ENCODE data around the gene MEIS1.

Gene MEIS1

DNA sequence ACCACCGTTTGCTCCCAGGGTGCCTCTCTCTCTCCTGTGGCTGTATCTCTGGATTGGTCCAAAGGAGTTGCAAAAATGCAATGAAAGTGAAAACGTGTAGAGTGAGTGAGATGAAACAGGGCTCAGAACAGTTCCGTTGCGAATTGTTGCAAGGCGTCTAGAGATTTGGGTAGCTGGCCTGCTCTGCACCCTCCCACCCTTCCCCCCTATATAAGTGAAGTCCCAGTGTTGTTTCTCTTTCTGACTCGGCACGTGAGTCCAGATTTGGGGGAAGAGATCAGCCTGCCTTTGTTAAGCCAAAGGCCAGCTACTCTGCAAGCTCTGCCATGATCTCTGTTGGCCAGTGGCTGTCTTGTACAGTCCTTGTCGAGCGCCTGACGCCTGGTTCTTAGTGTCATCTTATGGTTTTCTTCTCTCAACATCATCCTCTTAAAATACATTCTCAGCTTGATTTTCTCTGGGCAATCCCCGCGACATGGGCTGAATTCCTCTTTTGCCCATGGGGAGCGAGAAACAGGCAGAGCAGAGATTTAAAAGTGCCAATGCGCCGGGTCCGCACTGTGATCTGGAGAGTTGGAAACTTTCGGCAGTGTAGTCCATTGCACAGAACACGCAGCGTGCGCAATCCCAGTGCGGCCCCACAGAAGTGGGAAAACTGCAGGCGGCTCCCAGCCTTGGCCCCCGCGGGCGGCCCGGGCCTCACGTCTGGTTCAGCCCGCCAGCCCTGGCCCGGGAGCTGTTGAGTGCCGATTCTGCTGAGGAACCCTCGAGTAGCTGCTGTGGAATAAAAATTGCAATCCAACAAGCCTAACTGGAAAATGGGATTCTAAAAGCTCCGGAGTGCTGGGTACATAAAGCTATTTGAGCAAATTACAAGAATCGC lies 9.3 kb downstream of the MEIS1 start:
- no peak for DNase-seq (ENCODE audit: low read depth in 2 of 2)

DNA sequence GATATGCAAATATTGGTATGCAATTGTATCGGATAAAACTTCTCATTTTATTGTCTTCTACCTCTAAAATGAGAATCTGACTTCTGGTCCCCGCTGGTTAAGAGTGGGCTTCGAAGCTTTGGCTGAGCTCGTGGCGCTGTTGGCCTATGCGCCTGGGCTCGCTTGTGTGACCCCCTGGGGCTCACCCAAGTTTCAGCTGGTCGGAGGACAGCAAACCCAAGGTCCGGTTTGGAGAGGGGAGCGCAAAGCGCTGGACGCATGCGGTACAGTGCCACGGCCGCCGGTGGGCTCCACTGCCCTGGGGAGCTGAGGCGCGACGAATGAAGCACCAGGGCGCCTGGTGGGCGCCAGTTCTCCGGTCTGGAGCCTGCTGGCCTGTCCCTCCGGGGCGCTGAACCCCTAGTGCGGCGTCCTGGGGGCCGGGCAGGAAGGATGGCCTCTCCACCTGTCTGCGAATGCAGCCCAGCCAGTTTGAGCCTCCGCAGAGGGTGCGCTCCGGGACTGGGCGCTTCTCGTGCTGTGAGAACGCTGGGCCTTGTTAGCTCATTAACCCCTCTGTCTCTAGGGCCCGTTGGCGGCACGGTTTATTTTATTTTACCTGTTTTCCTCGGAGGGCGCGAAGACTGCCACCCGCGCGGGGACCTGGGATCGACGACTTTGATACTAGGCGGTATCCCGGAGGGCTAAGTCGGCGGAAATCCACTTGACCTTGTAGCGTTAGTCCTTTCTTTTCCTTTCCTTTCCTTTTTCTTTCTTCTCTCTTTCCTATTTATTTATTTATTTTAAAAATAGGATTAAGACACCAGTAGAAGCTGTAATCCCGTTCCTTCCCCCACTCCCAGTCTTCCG lies 10.4 kb downstream of the MEIS1 start:
- DNase-seq (ENCODE audit: low read depth in 2 of 2), result no peak

DNA sequence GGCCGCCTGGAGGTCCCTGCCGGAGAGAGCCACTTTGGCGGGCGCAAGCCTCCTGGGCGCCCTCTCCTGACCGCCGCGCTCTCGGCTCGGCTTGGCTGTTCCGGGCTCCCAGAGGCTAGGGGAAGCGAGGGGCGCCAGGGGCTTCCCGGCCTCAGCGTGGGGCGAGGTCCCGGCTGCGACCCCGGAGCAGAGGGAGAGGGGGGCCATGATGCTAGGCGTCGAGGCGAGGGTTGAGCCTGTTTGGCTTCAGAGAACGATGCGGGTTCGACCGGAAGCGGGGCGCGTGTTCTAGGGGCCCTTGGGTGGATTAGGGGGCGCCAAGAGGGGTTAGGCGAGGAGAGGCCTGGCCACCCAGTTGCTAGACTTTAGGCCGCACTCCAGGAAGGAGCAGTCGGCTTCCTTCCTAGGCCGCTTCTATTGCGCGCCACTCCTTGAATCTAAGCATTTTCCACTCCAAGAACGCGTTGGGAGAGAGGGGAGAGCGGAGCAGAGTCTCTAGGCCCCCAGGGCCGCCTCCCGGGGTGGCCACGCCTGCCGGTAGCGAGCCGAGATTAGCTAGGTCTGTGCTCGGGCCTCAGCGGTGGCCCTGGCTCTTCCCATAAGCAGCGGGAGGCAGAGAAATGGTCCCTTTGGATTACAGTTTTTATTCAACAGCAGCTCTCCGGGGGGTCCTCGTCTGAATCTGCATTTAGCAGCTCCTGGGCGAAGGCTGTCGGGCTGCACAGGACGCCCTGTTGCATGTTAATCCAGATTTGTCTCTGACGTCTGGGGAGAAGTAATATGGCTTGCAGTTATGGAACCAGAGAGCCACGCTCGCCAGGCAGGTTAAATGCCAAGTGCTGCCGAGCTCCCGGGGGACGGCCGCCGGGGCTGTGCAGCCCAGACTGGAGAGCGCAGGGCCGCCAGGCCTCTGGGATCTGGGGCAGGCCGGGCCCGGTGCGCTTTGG lies 11.3 kb downstream of the MEIS1 start:
- DNase-seq (ENCODE audit: low read depth in 2 of 2), result no peak

DNA sequence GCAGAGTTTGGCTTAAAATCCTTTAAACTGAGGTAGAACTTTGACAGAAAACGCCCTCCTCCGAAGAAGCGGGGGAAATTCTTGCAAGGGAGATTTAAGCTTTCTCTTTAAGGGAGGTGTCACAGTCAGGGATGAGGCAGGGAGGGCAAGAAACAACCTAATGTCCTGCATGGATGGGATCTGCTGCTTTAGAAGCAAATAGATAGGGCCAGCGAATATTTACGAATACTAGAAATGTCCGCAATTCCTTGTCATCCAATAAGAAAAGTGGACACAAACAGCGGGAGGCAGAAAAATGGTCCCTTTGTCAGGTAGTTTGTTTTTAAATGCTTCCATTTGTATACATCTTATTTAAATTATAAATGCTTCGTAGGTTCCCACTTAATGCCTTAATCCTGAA lies 12.0 kb downstream of the MEIS1 start:
- DNase-seq (ENCODE audit: low read depth in 2 of 2), result no peak

DNA sequence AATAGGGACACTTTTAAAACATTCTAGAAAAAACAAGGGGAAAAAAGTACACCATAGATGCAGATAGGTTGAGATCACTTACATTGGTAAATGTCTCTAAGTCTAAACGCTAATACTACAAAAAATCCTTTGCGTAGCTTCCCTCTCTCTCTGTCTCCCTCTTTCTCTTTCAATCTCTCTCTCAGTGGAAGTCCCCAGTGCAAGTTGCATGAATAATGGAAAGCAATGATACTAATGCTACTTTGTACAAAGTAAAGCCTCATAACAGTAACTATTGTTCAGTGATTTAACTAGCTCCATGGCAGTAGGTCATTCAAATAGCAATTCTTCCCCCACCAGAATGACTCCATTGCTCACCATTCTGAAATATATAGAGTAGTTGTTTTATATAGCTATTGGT lies 12.8 kb downstream of the MEIS1 start:
- no peak for DNase-seq (ENCODE audit: low read depth in 2 of 2)

DNA sequence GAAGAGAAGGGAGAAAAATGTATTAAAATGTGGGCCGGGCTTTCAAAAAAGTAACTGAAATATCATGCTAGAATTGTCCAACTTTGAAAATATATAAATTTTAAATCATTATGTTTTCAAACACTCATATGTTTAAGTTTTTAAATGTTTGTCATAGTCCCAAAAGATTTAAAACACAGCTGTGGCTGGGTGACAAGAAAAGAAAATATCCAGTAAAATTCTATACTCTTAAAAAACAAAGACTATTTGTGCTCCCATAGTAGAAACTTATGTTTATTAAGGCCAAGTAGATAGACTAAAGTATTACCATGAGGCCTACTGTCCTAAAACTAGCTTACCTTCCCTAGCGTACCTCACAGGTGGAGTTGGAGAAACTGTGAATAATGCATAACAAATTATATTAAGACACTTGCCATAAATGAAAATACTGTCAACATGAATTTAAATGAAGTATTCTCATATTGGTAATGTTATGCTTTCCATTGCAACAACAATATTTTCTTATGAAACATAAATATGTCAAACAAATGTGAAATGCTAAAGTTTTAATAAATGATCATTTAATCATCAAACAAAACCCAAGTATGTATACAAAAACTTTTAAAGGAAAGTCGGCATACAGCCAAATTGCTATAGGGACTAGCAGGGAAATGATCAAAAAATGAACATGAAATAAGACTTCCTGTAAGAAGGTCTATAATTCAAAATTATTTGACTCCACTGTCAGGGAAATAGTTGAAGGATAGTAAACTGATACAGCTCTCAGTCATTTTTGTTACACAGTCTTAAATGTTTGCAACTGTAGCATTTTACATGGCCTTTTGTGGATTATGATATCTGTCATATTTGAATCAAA lies 13.4 kb downstream of the MEIS1 start:
- DNase-seq (ENCODE audit: low read depth in 2 of 2), result no peak

DNA sequence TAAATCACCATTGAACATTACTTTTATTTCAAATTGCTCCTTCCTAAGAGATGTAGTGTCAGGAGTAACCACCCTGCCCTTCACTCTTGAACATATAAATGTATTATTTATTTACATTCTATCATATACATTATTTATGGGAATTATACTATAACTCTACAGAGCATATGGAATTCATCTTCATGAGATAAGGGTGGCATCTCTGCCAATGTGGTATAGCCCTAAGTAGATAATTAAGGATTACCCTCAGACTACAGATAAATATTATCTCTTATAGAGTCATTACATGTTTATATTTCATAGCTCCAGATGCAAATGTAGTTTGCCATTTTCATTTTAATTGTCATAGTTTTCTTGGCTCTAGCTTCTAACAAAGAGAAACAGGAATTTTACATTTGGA lies 17.3 kb downstream of the MEIS1 start:
- no peak for DNase-seq (ENCODE audit: low read depth in 2 of 2)

DNA sequence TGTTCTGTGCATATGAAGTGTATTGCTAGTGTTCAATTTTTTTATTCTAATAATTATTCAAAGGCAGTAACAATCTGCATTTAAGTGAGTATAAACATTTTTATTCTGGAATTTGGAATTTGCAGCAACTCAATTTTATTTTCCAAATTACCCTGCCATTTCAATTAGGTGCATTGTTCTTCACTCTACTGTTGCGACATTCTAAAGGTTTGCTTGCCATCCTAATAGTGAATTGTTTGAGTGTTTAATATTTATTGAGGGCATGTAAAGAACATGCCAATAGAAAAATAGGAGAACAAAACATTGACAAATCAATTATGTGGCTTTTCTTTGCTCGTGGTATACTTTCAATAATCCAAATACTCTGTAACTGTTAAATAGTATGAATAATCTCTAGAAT lies 18.0 kb downstream of the MEIS1 start:
- DNase-seq (ENCODE audit: low read depth in 2 of 2), result no peak

DNA sequence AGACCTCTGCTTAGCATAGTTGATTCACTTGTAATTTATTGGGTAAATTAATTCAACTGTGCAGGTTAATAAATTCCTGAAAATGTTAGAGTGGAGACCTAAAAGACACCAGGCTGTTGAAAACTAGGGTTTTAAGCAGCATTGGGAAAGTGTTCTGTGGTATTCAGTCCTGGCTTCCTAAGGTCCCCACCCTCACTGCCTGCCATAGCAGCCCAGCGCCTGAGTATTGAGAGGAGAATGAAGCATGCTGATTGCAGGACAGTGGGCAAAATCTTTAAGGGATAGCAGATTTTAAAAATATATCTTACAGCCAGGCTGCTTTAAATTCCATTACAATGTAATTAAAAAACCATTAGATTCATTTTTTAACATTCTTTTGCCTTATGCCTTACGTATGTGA lies 20.6 kb downstream of the MEIS1 start:
- no peak for DNase-seq (ENCODE audit: low read depth in 2 of 2)

DNA sequence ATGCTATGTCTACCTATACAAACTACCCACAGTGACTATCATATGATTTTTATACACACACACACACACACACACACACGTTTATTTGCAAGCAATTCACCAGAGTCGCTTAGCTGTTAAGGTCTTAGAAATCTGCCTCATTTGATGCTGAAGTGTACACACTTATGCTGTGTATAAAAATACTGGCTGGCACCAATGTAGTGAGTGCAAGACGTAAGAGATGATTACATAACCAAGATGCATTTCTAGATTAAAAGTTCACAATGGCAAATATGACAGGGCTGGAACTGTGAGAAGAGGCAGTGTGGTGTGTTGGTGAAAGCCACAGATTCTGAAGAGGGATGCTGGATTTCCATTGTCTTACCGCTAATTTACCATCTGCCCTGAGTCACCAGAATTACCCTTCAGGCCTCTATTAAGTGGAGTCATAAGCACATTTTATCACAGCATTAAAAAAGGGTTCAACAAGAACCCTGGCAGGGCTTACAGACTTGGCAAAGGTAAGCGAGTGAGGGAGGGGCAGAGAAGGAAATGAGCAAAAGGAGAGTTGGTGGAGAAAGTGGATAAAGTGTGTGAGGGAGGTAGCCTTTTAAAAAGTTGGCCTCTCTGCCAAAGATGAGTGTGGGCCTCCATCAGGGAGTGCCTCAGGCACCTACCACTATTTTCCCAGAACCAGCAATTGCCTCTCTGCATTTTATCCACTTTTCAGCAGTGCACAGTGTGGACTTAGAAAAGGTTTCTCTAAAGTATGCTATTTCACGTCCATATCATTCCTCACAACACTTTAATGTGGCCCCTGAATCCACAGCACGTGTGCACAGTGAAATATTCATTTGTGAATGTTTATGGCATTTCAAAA lies 21.5 kb downstream of the MEIS1 start:
- DNase-seq (ENCODE audit: low read depth in 2 of 2), result no peak

DNA sequence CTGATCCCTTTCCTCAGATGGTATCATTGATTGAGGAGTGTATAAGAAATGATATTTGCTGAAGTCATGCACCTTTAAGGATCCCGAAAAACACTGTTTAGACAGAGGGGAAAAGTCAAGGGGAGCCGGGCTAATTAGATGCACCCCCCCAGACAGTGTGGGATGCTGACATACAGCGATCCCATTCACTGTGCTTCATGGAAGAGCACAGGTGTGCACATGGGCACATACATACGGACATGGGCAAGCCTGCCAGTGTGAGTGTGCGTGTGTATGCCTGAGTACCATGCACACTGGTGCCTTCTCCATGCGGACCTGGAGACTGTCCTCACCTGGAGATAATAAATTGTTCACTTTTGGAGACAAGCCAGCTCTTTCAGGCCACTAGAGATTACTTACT lies 22.6 kb downstream of the MEIS1 start:
- DNase-seq (ENCODE audit: low read depth in 2 of 2), result no peak

DNA sequence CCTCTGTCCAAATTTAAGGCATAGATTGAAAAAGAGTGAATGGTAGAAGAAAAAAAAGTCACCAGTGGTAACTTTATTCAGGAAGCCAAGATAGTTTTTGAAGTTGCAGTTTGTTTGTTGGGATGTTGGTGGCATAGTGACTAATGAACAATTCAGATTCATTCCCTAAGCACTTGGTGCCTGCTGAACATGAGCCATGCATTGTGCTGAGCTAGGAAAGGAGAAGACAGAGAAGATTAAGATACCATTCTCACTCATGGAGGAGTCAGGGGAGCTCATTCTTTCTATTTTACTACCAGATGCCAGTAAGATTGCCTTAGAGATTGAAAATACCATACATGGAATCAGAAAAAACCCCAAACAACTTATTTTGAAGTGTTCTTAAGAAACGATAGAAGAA lies 25.1 kb downstream of the MEIS1 start:
- DNase-seq (ENCODE audit: low read depth in 2 of 2), result no peak

DNA sequence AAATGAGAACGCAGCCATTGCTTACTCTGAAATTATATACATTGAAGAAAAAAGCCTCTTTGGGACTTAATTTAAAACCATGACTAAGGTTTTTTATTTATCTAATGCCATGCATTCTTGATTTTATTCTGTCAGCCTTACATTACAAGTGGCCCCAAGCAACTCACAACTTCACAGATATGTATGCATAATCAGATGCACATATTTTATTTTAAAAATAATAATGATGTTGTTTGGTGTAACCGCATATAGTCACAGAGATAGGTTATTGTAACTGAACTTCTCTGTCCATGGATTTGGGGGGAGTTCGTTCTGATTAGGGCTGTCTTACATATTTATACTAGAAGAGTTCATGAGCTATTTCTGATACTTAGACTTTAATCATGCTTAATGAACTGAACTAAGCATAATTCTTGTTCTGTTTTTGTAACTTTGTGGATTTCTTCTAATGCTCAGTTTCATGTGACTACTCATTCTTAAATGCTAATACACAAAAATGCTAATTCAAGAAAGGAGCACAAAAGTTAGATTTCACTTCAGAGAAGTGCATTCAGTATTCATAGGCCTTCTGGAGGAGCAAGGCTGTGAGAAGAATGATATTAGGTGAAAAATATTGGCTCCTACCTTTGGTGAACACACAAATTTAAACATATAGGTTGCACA lies 26.2 kb downstream of the MEIS1 start:
- no peak for DNase-seq (ENCODE audit: low read depth in 2 of 2)

DNA sequence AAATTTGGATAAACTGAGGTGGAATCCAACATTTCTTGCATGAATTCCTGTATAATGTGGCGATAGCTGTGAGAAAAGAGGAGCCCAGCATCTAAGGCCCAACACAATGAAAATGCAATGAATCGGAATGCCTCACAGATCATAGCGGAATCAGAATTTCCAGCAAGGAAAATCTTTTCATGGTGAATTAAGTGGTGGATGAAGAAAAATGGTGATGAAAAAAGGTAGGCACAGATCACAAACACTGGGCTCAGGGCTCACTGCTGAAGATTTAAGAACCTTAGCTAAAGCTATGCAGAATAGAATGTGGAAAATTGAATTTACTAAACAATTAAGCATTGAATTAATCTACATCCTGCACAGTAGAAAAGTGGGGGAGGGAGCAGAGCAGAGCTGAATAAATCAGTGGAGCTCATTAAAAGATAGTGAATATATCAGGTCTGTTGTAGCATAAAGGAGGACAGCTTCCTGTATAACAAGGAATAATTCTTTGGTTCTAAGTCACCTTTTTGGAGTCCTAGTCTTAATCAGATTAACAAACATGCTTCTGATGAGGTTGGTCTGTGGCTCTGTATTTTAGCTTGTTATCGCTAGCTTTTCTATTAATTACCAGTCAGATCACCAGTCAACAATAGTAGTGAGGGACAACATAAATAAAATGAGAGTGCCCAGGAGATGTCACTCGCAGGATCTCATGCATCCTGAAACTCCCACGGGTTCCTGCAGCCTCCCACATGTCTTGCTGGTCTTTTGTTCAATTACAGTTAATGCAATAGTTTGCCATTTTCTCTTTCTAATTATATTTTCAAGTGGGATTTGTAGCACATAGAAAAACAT lies 27.0 kb downstream of the MEIS1 start:
- DNase-seq (ENCODE audit: low read depth in 2 of 2), result no peak

DNA sequence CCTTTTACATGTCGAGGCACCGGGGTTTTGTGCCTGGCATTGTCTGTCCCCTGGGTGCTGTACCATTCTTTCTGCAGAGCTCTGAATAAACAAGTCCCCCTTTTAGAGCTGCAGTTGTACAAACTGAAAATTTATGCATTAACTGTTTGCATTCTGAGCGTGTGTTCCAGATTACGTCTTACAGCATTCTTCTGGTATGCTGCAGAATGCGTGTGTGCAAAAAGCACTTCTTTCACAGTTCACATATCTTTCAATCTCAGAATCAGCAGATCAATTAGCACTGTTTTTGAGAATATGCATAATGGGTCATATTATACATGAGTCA lies 27.5 kb downstream of the MEIS1 start:
- no peak for DNase-seq (ENCODE audit: low read depth in 2 of 2)

DNA sequence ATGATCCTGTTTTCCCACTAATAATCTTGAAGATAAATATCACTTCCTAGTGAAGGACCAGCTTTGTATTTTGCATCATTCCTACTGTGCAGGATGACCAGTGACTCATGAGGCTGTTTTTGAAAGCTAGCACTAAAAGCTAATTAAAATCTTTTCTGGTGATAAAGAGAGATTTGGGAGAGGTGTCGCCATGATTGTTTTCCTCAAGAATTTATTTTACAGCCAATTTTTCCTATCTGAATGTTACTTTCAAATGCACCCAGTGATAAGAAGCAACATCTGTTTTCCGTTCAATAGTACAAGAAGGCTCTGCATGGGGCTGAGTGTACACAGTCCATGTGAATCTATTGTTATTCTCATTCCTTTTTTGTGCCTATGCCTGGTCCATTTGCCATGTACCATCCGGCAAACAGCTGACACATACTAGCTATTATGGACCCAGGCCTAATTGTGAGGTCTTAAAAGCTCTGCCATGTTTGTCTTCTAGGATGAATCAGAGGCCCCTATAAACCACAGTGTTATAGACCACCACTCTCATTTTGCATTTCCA lies 28.4 kb downstream of the MEIS1 start:
- no peak for DNase-seq (ENCODE audit: low read depth in 2 of 2)

DNA sequence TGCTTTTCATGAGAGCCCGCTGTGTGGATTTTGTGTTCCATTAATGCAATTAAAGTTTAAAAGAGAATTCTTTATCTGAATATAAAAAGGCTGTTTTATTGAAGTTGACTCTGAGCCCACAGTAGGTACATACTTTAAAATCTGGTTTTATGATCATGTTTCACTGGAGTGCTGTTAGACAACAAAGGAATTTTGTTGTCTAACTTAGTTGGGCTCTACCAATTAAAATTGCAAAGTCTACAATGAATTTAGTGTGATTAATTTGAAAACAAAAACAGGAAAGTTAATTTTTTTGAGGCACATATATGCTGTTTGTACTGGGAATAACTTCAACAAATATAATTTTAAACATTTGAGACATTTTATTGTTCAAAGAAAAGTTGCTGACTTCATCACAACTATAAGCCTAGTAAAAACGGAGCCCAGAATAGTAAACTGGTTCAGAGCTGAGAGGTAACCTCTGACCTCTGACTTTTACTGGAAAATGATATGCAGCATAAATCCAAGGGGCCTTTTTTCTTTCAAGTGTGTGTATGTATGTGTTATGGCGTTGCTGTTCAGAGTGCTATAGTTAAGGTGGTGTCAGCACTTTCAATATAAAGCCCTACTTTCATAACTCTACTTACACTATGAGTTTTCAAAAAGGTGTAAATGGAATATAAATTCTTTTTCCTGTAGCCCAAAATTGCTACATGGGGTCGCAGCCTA lies 30.2 kb downstream of the MEIS1 start:
- no peak for DNase-seq (ENCODE audit: low read depth in 2 of 2)

DNA sequence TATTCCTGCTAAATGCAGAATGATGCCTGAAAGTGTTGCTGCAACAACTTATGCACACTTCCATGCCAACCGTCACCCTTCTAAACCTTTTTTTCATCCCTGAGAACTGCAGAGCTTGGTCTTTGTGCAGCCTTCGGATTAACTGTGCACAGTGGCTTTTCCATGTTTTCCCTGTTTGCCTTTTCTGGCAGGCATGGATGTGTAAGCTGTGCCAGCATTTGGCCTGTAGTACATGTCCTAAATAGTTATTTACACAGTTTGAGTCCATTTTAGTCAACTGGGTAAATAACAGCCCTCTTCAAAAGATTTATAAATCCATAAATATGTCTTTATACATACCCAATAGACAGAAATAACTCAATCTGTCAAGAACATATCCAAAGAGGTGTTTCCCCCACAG lies 31.5 kb downstream of the MEIS1 start:
- no peak for DNase-seq (ENCODE audit: low read depth in 2 of 2)

All from stimulated activated CD8-positive, alpha-beta memory T cell treated with anti-CD3 and anti-CD28 coated beads, Interleukin-7, amount 100 ng/mL, for 1 hour (primary cell).